ENCODE data around the gene IL7R.

- TF ChIP-seq CTCF (IDR thresholded peaks at IDR 0.05) (no peak), POLR2A (IDR thresholded peaks at IDR 0.05) (no peak)
These were observed 3.9 kb upstream of the IL7R start for GRCh38 chr5:35852773-35853172.

Measured in esophagus squamous epithelium (tissue), 4 donors.